Adrenal gland (tissue), 12 donors: ENCODE measurements around the gene ARHGAP32. TPM values are rescaled to one million over a fixed set of nuclear protein-coding genes. Genes with fewer than 3 reads are reported as not detected.
A peak's percentile ranks its signal among the peaks of the same experiment; 100 is the strongest.

Experiments
- DNase-seq, 7 donors: peaks; one replicate each; pipeline ENCODE4 v3.0.0-alpha.2; 2019 to 2020
- H3K27ac ChIP-seq, 5 donors: fragments of 200-600 bp; sonication (generic) in 4 of 5; 1 replicate in 3 of 5; 2 replicates in 2 of 5; pipeline versions ENCODE4 v1.5.1 to v1.8.0; 2016 to 2020; ENCODE audit warnings: mild to moderate bottlenecking in 1 of 5
- H3K27me3 ChIP-seq: fragments of 200-600 bp; 2 replicates; pipeline ENCODE4 v1.8.0; 2021
- H3K36me3 ChIP-seq, 2 donors: fragments of 200-600 bp; replicated peaks in 1 of 2; 1 replicate in 1 of 2; 2 replicates in 1 of 2; pipeline versions ENCODE4 v1.5.1 to v1.8.0; 2018 to 2022
- H3K4me1 ChIP-seq, 2 donors: fragments of 200-600 bp; replicated peaks in 1 of 2; 1 replicate in 1 of 2; 2 replicates in 1 of 2; pipeline versions ENCODE4 v1.5.1 to v1.8.0; 2018 to 2021
- H3K4me3 ChIP-seq, 4 donors: fragments of 200-600 bp; sonication (generic) in 3 of 4; one replicate each; pipeline ENCODE4 v1.5.1; 2016 to 2018
- H3K9me3 ChIP-seq, 3 donors: fragments of 200-600 bp; sonication (generic) in 1 of 3; replicated peaks in 1 of 3; 1 replicate in 2 of 3; 2 replicates in 1 of 3; pipeline versions ENCODE4 v1.5.1 to v1.8.0; 2016 to 2021
- CTCF ChIP-seq, 6 experiments: fragments of 450-650 bp in 4 of 6; fragments of 200-600 bp in 2 of 6; sonication (generic) in 1 of 6; IDR thresholded peaks; 1 replicate in 5 of 6; 2 replicates in 1 of 6; pipeline versions ENCODE4 v1.5.1 to v1.8.0; 2016 to 2021; ENCODE audit warnings: antibody characterized with exemption in 6 of 6, mild to moderate bottlenecking in 2 of 6, moderate library complexity in 1 of 6
- POLR2A ChIP-seq, 2 donors: fragments of 450-650 bp; IDR thresholded peaks; one replicate each; pipeline ENCODE4 v1.6.1; 2017; ENCODE audit warnings: antibody characterized with exemption in 2 of 2, mild to moderate bottlenecking in 2 of 2, moderate library complexity in 1 of 2
- WGBS, 4 donors: extraction: QIAGEN DNeasy Blood & Tissue Kit in 2 of 4; methylation state at CpG; one replicate each; pipeline versions ENCODE4 v1.1.5 to v1.1.7; 2013 to 2017; 5-methylcytosine and 5-hydroxymethylcytosine counted together
- intact Hi-C, 2 donors: fragments of 100-400 bp; cut with DNase I; formaldehyde crosslinking; loops; one replicate each; pipeline versions ENCODE4 v1.14.1 to v1.15.0; 2022 to 2023
- polyA plus RNA-seq, 3 donors: library from polyadenylated mRNA; stranded (reverse); fragments of 200-250 nt in 2 of 3; fragments of 350-450 nt in 1 of 3; fragmentation: Illumina TruSeq in 1 of 3; extraction: RNeasy Lipid Tissue Mini Kit (QIAGEN cat#74804) in 1 of 3; gene quantifications; one replicate each; pipeline ENCODE4 v1.2.3, GENCODE V29; 2013 to 2014
- total RNA-seq, 9 donors: library from RNA; depleted of rRNA in 4 of 9; stranded (reverse); fragments of >200 nt in 4 of 9; fragments of 120-200 nt in 1 of 9; fragmentation: NEBNext Ultra II Directional in 1 of 9; extraction: Animal tissue kit (Norgen Biotek cat#: 25700) in 1 of 9; gene quantifications; one replicate each; pipeline versions ENCODE4 v1.1.0 to v1.2.4, GENCODE V29; 2013 to 2023
- donor health status: healthy with polysubstance abuse.
- donor health status: Bipolar disorder and iron deficiency.
- donor health status: DM: yes; HTN: yes; CAD: no.
- donor health status: DM: no; HTN: no; CAD: no.
- donor health status: DM: no; HTN: no; CAD: no.
- donor health status: DM: yes; HTN: yes; CAD: no.

Gene ARHGAP32
- total and polyA plus RNA-seq, 12 donors, result 4.0 to 50.4 (median 26.2) TPM

DNA sequence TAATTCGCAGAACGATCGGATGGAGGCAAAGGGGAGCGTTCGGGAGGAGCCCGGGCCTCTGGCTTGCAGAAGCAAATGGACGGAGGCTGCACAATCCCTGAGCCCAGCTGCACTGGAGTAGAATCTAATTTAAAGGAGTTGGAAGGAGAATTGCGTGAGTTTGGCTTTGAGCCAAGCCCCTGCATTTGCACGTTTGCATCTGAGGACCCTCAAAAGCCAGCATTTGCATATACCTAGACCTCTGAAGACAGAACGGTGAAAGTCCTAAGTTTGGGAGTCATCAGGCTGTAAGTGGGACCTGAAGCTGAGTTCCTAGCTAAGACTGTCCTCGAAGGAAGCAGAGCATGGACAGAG is 265.0 kb downstream of the ARHGAP32 start:
- no peak overlapping the region for H3K27ac ChIP-seq
- H3K9me3 ChIP-seq, result no peaks in the 10 kb centered on the region
- H3K4me3 ChIP-seq, result no peak overlapping the region
- H3K36me3 ChIP-seq, result no peaks in the 10 kb centered on the region
- WGBS, 4 donors, result 70 to 75% (median 71%) methylated on average over 11 of the region's 11 CpGs
- TF ChIP-seq CTCF (IDR thresholded peaks at IDR 0.05), result no peak
- H3K27me3 ChIP-seq, result no peaks in the 10 kb centered on the region
- no peak for DNase-seq
- no peaks in the 10 kb centered on the region for H3K4me1 ChIP-seq
- intact Hi-C loops, result no loop called here

DNA sequence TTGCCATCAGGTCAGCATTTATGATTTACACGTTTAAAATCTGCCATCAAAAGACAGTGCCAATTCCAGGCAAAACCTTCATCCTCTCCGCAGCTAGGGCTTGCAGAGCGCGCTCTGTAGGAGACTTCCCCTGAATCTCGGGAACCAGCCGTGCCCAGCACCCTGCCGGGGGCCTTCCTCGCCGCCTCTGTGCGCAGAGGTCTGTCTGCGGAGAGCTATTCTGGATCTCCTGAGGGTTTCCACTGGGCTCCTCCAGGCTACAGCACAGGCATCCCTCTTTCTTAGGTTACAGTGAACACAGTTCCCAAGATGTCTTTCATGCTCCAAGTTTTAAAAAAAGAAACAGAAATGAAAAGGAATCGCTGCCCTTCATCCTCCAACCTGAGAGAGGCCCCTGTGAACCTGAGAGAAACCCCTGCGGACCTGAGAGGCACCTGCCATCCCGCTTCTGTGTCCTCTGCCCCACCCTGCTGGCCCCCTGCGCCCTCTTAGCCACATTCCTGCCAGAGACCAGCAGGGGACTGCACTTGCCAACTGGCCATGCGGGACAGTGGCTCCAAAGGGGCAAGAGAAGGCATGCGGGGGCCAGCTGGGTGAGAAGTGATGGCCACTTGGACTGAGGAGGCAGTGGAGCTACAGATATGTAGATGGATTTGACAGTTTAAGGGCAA is 265.6 kb downstream of the ARHGAP32 start:
- H3K4me3 ChIP-seq, result no peak overlapping the region
- no peaks in the 10 kb centered on the region for H3K36me3 ChIP-seq
- H3K27ac ChIP-seq, result no peak overlapping the region
- intact Hi-C loops, result no loop called here
- DNase-seq, result no peak
- H3K9me3 ChIP-seq, result no peaks in the 10 kb centered on the region
- H3K27me3 ChIP-seq, result no peaks in the 10 kb centered on the region
- TF ChIP-seq CTCF (IDR thresholded peaks at IDR 0.05) (no peak), POLR2A (IDR thresholded peaks at IDR 0.05) (no peak)
- WGBS, 4 donors, result 79 to 91% (median 87%) methylated on average over 14 to 17 of the region's 17 CpGs
- no peaks in the 10 kb centered on the region for H3K4me1 ChIP-seq

DNA sequence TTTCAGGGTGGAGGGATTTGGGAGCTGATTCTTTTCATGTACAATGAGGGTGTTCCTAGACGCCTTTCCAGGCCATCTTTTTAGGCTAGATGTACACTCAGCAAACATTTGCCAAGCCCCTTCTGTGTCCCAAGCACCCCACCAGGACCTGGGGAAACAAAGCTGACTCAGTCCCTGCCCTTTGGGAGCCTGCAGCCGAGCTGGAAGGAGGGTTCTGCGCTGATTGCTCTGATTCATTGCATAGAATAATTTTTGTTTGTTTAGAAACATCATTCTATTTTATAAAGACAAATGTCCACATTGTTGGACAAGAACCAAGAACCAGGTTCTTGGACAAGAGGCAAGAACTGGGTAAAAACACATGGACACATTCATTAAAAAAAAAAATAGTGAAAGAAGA is 266.1 kb downstream of the ARHGAP32 start:
- WGBS, 4 donors, result 50 to 69% (median 64%) methylated on average over 3 of the region's 3 CpGs
- no peak for DNase-seq

DNA sequence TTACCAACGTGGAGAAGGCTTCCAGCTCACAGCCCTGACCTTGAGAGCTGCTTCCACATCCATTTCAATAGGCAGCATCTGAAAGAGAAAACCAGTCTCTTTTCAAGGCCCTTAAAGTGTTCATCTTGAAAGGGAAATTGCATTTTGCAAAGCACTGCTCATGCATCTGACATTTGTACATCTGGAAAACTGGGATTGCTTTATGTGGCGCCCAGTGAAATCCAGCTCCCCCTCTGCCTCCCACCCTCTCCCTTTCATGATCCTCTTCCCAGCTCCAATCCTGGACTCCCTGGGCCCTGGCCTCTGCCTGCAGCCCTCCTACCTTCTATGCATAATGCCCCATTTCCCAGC is 266.9 kb downstream of the ARHGAP32 start:
- peak in 1 of 7 donors; percentile 24 for DNase-seq
- intact Hi-C loops, result no loop called here
- Histone ChIP-seq H3K4me3 (no peak overlapping the region), H3K4me1 (no peaks in the 10 kb centered on the region), H3K27me3 (no peaks in the 10 kb centered on the region), H3K27ac (peak overlapping the region in 1 of 5 donors; percentile 61), H3K9me3 (no peaks in the 10 kb centered on the region), H3K36me3 (no peaks in the 10 kb centered on the region)
- TF ChIP-seq POLR2A (IDR thresholded peaks at IDR 0.05), result no peak
- no peak for TF ChIP-seq CTCF (IDR thresholded peaks at IDR 0.05)
- 42 to 83% (median 59%) methylated on average over 1 to 2 of the region's 2 CpGs for WGBS, 4 donors

More for the DNA sequence above, 266.1 kb downstream of the ARHGAP32 start:
- Histone ChIP-seq H3K9me3 (no peaks in the 10 kb centered on the region), H3K27me3 (no peaks in the 10 kb centered on the region), H3K36me3 (no peaks in the 10 kb centered on the region), H3K4me3 (no peak overlapping the region), H3K27ac (no peak overlapping the region), H3K4me1 (no peaks in the 10 kb centered on the region)
- TF ChIP-seq POLR2A (IDR thresholded peaks at IDR 0.05) (no peak), CTCF (IDR thresholded peaks at IDR 0.05) (no peak)
- intact Hi-C loops, result no loop called here
